Caco-2 (cell line): Measurements from ENCODE around the gene MCOLN3. TPM values are rescaled to one million over a fixed set of nuclear protein-coding genes. Genes with fewer than 3 reads are reported as not detected.

Experiments
- BruUV-seq: library from RNA; stranded (reverse); fragments of 400-500 nt; replicated peaks from 2 replicates; lab custom pipeline; 2021; lab: Mats Ljungman, UMichigan
- CTCF ChIA-PET: fragments of 300-600 bp; sonication (Branson Sonifier 250); formaldehyde crosslinking; loops from one replicate; lab custom pipeline; 2022; ENCODE audit warnings: antibody characterized with exemption; lab: Charles Lee
- POLR2A ChIA-PET: fragments of 300-600 bp; sonication (Branson Sonifier 250); formaldehyde crosslinking; loops from one replicate; lab custom pipeline; 2022; ENCODE audit warnings: antibody characterized with exemption; lab: Charles Lee
- DNase-seq, 2 experiments: peaks; one replicate each; pipeline versions ENCODE4 v3.0.0 to v3.0.0-alpha.2; 2020 to 2022
- H3K27me3 ChIP-seq: replicated peaks from 2 replicates; pipeline ENCODE4 v1.6.0; 2011; ENCODE audit warnings: low read length; ENCODE audit not compliant: control insufficient read depth, insufficient read depth
- H3K36me3 ChIP-seq: 2 replicates; pipeline ENCODE4 v1.5.1; 2011; ENCODE audit warnings: low read length; ENCODE audit not compliant: control insufficient read depth, insufficient read depth
- H3K4me1 ChIP-seq: fragments of 250-450 bp; sonication (Bioruptor Pico); 2 replicates; pipeline ENCODE4 v1.5.1; 2020; ENCODE audit warnings: mild to moderate bottlenecking
- H3K4me3 ChIP-seq: 2 replicates; pipeline ENCODE4 v1.5.1; 2011; ENCODE audit warnings: low read depth, mild to moderate bottlenecking, control low read depth, low read length
- H3K9me3 ChIP-seq: fragments of 250-450 bp; sonication (Bioruptor Pico); 2 replicates; pipeline ENCODE4 v1.5.1; 2020; ENCODE audit warnings: mild to moderate bottlenecking, moderate library complexity
- H3K27ac Mint-ChIP-seq: one replicate; pipeline ENCODE4 v1.8.0; 2022; ENCODE audit warnings: mixed read lengths; ENCODE audit not compliant: unreplicated experiment
- H3K27me3 Mint-ChIP-seq: one replicate; pipeline ENCODE4 v1.8.0; 2022; ENCODE audit warnings: mixed read lengths; ENCODE audit not compliant: insufficient read depth, unreplicated experiment
- H3K36me3 Mint-ChIP-seq: one replicate; pipeline ENCODE4 v1.8.0; 2022; ENCODE audit warnings: mild to moderate bottlenecking, mixed read lengths; ENCODE audit not compliant: insufficient read depth, unreplicated experiment
- H3K4me1 Mint-ChIP-seq: one replicate; pipeline ENCODE4 v1.8.0; 2022; ENCODE audit warnings: low read depth, mixed read lengths; ENCODE audit not compliant: unreplicated experiment
- H3K4me3 Mint-ChIP-seq: one replicate; pipeline ENCODE4 v1.8.0; 2022; ENCODE audit warnings: mild to moderate bottlenecking, moderate library complexity, mixed read lengths; ENCODE audit not compliant: unreplicated experiment
- H3K9me3 Mint-ChIP-seq: one replicate; pipeline ENCODE4 v1.8.0; 2022; ENCODE audit warnings: mixed read lengths; ENCODE audit not compliant: unreplicated experiment
- CTCF ChIP-seq, 2 experiments: fragments of 200-600 bp in 1 of 2; IDR thresholded peaks; 1 replicate in 1 of 2; 2 replicates in 1 of 2; pipeline versions ENCODE4 v1.5.1 to v1.8.0; 2011 to 2022; ENCODE audit warnings: antibody characterized with exemption in 1 of 2, control low read depth in 1 of 2, inconsistent platforms in 1 of 2, low read depth in 1 of 2, low read length in 1 of 2, mild to moderate bottlenecking in 1 of 2, moderate library complexity in 1 of 2; ENCODE audit not compliant: insufficient read depth in 1 of 2, severe bottlenecking in 1 of 2, unreplicated experiment in 1 of 2
- intact Hi-C: fragments of 100-400 bp; cut with micrococcal nuclease; formaldehyde crosslinking; loops from one replicate; pipeline ENCODE4 v1.10.0; 2022; ENCODE audit not compliant: unreplicated experiment
- total RNA-seq: library from RNA; stranded (reverse); gene quantifications from 2 replicates; pipeline ENCODE4 v1.2.3, GENCODE V29; 2022

MCOLN3 gene
- total RNA-seq, 1 experiment from 2014 or later = 2.5 TPM

- Mint-ChIP-seq H3K4me1 (no peaks in the 10 kb centered on the region), H3K4me3 (no peak overlapping the region), H3K27me3 (peaks cover 7% of the 10 kb centered on the region), H3K36me3 (no peaks in the 10 kb centered on the region), H3K27ac (no peak overlapping the region), H3K9me3 (no peaks in the 10 kb centered on the region)
- Histone ChIP-seq H3K36me3 (no peaks in the 10 kb centered on the region), H3K27me3 (no peaks in the 10 kb centered on the region), H3K4me1 (no peaks in the 10 kb centered on the region), H3K9me3 (no peaks in the 10 kb centered on the region), H3K4me3 (no peak overlapping the region)
- POLR2A ChIA-PET = no interaction called here
- CTCF ChIA-PET = no interaction called here
- DNase-seq = no peak
- intact Hi-C loops = no loop called here
- BruUV-seq = no TSS peak
- TF ChIP-seq CTCF (IDR thresholded peaks at IDR 0.05; ENCODE audit: insufficient read depth in 1 of 2, low read depth in 1 of 2, low read length in 1 of 2, severe bottlenecking in 1 of 2, unreplicated experiment in 1 of 2) = no peak
These were observed 74.6 kb downstream of the MCOLN3 start for GRCh38 chr1:84973498-84974334.

- Mint-ChIP-seq H3K27me3 (peaks cover 5% of the 10 kb centered on the region), H3K4me1 (no peaks in the 10 kb centered on the region), H3K36me3 (no peaks in the 10 kb centered on the region), H3K27ac (no peak overlapping the region), H3K9me3 (no peaks in the 10 kb centered on the region), H3K4me3 (no peak overlapping the region)
- ChIA-PET CTCF (no interaction called here), POLR2A (no interaction called here)
- Histone ChIP-seq H3K4me1 (no peaks in the 10 kb centered on the region), H3K27me3 (no peaks in the 10 kb centered on the region), H3K9me3 (no peaks in the 10 kb centered on the region), H3K36me3 (no peaks in the 10 kb centered on the region), H3K4me3 (no peak overlapping the region)
- BruUV-seq = no TSS peak
- no peak for TF ChIP-seq CTCF (IDR thresholded peaks at IDR 0.05; ENCODE audit: insufficient read depth in 1 of 2, low read depth in 1 of 2, low read length in 1 of 2, severe bottlenecking in 1 of 2, unreplicated experiment in 1 of 2)
- no peak for DNase-seq
- intact Hi-C loops = no loop called here
These were observed 75.8 kb downstream of the MCOLN3 start for GRCh38 chr1:84972377-84972987.

GRCh38 chr1:84971957-84972356 is 76.3 kb downstream of the MCOLN3 start:
- Mint-ChIP-seq H3K4me3 (no peak overlapping the region), H3K4me1 (no peaks in the 10 kb centered on the region), H3K27ac (no peak overlapping the region), H3K9me3 (no peaks in the 10 kb centered on the region), H3K27me3 (peaks cover 1% of the 10 kb centered on the region), H3K36me3 (no peaks in the 10 kb centered on the region)
- no peak for TF ChIP-seq CTCF (IDR thresholded peaks at IDR 0.05; ENCODE audit: insufficient read depth in 1 of 2, low read depth in 1 of 2, low read length in 1 of 2, severe bottlenecking in 1 of 2, unreplicated experiment in 1 of 2)
- H3K4me1 ChIP-seq = no peaks in the 10 kb centered on the region
- intact Hi-C loops = no loop called here
- no peaks in the 10 kb centered on the region for H3K9me3 ChIP-seq
- BruUV-seq = no TSS peak
- ChIA-PET POLR2A (no interaction called here), CTCF (no interaction called here)
- no peaks in the 10 kb centered on the region for H3K36me3 ChIP-seq
- H3K27me3 ChIP-seq = no peaks in the 10 kb centered on the region
- no peak for DNase-seq
- no peak overlapping the region for H3K4me3 ChIP-seq
